CD4-positive, alpha-beta T cell treated with Interleukin-4 for 4 hours (primary cell): ENCODE results near the gene MACIR.

ENCODE experiments used
- DNase-seq: peaks from one replicate; pipeline ENCODE4 v3.0.0-alpha.2; 2020

MACIR gene

GRCh38 chr5:103247118-103247517 is 11.4 kb upstream of the MACIR start:
- no peak for DNase-seq

GRCh38 chr5:103249068-103249467 is 9.5 kb upstream of the MACIR start:
- no peak for DNase-seq

DNA sequence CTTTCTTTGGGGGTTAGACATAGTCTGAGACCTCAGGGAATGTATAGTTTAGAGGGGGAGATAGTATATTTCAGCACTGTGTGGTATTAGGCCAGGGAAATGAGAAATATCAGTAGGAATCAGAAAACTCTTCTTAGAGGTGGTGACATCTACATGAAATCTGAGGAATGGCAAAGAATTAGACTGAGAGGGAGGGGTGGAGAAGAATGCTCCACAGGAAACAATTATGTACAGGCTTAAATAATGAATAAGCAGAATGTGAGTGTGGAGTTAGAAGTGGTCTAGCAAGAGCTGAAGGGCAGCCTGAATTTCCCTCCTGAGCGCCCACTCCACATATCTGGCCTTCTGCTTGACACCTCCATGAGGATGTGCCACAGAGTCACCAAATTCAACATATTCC is 3.6 kb upstream of the MACIR start:
- no peak for DNase-seq

DNA sequence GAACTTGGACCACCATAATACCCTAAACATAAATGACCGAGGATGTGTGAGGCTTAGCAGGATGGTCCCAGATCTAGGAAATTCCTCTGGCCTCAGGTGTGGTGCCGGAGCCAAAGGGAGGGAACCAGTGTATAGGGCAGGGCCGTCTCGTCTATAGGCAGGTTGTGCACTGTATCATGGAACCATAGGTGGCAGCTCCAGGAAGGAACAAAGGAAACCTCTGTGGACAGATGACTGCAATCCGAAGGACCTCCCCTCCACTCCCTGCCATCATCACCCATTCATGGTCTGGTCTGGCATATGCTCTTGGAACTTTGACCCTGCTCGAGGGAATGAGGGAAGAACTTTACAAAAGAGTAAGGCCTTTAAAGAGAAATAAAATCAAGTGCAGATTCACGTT is 2.9 kb upstream of the MACIR start:
- DNase-seq = no peak

DNA sequence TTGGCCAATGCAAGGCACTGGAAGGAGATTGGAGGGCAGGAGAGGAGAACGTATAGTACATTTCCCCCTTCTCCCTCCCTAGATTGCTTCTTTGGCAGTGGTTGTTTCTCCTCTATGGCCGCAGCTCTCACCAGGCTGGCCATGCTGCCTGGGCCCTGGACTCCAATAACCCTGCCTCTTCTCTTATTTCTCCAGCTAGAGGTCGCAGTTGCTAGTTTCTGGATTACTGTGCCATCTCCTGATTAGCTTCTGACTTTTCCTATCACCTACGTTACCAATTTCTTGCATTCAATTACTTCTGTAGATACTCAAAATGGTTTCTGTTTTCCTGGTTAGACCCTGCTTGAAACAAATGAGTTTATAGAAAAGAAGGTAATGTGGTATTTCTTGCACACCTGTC is 2.4 kb upstream of the MACIR start:
- no peak for DNase-seq

DNA sequence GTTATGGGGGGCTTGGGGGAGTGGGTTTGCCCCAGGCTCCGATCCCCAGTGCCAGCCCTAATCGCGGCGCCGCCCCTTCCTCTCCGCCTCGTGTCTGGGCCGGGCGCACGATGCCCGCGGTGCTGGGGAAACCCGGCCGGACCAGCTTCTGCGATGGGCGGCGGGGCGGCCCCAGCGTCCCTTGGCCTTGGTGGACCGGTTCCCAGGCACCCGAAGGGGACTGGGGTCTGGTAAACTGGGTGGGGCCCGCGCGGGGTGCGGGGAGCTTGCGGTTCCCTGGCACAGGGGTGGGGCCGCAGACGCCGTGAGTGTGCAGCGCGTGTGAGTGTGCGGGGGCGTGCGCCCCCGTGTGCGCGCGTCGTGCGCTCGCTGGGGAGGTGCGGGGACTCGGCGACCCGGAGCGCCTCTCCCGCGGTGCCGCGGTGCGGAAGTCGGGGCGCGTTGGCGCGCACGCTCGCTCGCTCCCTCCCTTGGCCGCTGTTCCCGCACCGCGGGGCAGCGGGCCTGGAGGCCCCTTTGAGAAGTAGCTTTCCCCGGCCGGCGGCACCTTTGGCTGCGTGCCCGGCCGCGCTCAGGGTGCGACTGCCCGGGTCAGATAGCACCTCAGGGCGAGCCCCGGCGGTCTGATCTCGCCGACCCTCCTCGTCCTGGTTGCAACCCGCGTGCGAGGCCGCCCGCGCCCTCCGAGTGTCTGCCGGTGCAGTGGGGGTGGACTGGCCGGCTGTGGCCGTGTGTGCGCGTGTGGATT is 568 bp downstream of the MACIR start:
- DNase-seq = peak; percentile 57

- DNase-seq = no peak
These were observed 1.3 kb downstream of the MACIR start for GRCh38 chr5:103259705-103260355.

DNA sequence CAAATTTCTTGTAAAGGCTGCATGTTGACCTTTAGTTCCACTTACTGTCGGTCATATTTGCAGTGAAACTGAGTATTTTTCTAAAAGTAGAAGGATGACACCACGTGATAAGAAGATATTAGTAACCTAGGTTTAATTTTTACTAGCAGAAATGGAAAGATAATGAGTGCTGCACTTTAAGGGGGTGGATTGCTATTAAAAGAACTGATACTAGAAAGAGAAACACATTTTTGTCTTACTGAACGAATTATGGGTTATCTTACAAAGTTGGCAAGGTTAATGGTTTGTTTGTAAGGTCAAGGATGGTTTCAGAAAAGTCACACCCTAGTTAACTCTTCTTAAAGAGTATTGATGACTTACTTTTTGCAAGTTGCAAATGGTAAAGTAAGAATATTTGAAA is 2.4 kb downstream of the MACIR start:
- DNase-seq = no peak

DNA sequence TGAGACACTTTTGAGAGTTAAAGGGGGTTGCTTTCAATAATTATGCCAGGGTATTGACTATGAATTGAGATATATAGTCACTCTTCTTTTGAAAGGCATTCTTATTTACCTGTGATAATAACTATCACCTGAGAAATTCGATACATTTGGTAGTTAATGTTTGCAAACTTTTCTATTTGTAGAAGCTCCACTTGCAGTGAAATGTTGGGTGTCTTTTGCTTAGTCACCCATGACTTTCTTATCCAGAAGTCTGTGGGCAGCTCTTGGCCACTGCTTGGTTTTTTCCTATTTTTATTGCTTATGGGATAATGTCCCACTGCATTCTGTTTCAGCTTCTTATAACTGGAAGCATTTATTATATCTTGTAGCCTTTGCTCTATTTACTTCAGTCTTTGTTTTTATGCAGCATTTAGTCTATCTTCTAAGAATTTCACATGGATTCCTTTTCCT is 3.9 kb downstream of the MACIR start:
- DNase-seq = no peak

DNA sequence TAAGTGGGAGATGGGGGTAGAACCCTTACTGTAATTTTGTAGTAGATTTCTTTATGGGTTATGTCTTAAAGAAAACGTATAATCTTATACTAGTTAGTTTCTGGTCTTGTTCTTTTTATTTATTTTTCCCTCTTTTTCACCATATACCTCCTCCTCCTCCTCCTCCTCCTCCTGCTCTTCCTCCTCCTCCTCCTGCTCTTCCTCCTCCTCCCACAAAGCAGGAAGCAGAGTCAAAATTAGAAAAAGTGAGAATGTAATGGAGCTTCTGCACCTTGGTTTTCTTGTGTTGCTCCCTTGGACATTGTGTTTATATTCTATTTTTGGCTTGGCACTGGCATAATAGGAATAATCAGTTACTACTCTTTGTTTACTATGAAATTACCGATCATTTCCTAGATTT is 4.5 kb downstream of the MACIR start:
- no peak for DNase-seq

- no peak for DNase-seq
These were observed 5.9 kb downstream of the MACIR start for GRCh38 chr5:103264508-103264907.

DNA sequence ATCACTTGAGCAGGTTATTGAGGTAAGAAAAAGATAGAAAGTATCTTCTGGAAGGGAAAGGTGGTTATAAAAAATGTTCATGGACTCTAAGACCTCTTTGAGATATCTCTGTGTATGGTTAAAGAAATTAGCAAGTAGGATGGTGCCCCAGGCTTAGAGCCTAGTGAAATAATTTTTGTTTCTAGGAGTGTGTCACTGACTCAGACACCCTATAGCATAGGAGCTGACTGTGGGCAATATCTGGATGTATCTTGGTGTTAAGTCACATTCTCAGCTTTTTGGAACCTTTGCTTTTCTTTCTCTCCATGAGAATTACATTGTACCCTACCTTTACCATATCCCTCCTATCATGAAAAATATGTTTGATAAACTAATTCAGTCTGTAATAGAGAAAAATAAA is 12.0 kb downstream of the MACIR start:
- DNase-seq = no peak

DNA sequence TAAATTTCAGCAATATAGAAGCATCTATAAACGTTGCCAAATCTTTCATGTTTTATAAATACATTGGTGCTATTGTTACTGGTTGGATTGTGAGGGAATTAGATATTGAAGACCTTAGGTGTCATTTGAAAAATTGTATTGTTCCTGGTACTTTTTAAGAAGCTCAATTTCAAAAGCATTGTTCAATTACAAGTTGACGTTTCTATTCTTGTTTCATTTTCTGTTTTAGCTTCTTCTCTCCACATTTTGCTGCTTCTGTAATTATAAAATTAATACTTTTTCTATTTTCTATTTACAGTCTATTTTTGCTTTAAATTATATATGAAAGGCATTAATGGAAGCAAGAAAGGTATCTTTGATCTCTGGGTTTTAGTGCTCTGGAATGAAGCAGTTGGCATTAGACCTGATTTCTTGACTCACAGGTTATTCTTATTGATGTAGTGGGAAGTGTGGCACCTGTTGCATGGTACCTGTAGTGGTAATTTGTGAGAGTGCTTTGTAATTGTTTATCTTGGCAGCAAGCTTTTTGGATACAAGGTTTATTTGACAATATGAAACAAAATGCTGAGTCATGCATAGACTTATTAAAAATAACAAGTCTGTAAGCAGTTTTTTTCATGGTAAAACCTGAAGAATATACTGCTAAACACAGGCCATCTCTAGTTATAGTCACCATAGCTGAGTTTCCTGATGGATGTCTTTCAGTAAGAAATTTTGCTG is 13.2 kb downstream of the MACIR start:
- DNase-seq = no peak

DNA sequence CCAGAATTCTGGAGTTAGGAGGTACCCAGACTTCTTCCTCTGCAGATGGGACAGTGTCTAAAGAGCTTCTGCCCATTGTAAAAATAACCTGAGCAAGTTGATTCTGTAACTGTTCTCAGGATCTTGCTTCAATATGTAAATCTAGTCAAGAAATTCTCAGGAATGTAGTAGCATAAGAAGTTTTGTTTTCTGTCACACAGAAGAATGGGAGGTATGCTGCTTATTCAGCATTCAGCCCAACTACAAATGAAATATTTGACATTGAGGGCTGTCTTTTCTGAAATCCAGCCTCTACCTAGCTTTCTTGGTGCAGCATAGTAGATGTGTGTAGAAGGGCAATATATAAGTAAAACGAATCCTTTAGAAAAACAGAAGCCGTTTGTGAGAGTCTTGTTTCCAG is 13.8 kb downstream of the MACIR start:
- no peak for DNase-seq

DNA sequence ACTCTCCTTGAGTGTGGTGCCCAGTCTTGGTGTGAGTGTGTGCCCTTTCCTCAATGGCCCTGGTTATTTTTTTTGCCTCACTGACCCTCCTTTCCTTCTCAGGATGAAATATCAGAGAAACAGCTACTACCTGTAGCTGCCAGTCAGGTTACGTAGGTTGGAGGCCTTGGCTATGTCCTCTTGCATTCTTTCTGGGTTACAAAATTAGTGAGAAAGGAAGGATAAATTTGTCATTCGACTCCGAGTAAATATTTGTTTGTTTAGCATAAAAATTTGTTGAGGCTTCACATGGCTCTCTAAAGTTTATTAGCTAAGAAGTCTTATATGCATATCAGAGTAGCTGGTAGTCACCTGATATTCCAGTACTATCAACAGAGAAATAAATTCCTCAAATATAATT is 15.4 kb downstream of the MACIR start:
- no peak for DNase-seq

DNA sequence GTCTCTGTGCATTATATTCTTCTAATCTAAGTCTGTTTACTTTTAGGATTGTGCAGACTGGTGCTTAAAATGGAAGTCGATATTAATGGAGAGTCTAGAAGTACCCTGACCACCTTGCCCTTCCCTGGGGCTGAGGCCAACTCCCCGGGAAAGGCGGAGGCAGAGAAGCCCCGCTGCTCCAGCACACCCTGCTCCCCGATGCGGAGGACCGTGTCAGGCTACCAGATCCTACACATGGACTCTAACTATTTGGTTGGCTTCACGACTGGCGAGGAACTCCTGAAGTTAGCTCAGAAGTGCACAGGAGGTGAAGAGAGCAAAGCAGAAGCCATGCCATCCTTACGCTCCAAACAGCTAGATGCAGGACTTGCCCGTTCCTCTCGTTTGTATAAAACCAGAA is 17.3 kb downstream of the MACIR start:
- no peak for DNase-seq

- no peak for DNase-seq
These were observed 22.4 kb downstream of the MACIR start for GRCh38 chr5:103280967-103281366.

DNA sequence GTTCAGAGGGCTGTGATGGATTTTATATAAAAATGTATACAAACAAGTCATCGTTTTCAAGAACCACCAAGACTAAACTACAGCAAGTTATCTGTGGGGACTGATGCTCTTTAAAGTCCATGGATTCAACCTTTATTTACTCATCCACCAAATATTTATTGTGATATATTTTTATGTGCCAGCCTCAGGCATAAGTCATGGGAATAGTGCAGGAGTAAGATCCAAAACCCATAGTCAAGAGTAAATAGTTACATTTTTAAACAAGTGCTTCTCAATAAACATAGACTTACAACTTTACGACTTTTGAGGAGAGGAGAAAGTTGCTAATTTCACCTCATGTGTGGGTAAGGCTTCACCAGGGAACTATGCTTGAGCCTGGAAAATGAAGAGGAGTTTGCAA is 24.6 kb downstream of the MACIR start:
- DNase-seq = no peak

DNA sequence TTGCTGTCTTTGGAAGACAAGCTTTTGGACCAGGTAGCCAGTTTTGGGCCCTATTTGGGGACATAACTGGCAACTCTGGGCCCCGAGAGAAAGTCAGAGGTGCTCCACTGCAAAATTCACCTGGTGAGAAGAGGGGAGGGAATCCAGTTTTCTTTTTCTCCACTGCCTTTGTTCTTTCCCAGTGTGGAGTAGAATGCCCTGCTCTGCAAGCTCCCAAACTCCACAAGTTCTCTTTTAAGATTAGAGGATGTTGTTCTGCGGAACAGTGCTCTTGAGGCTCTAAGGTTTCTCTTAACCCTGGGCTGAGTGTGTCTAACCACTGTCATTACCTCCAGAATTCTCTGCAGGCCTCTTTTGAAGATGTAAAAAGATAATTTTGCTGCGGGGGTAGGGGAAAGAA is 25.3 kb downstream of the MACIR start:
- no peak for DNase-seq

DNA sequence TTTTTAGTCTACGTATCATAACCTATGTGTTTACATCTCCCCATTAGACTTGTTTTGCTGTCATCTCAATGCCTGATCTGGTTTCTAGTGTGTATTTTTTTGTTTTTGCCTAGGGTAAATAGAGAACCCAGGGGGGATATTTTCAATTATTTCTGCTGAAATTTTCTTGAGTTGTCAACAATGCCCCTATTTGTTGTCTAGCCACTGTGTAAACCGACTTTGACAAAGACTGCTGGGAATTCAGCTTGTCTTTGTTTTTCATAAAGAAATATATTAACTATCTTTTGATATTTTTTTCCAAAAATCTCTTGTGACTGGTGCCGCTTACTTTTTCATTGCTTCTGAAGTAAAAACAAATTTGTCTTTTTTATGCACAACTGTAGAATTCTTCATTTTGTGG is 28.1 kb downstream of the MACIR start:
- no peak for DNase-seq

DNA sequence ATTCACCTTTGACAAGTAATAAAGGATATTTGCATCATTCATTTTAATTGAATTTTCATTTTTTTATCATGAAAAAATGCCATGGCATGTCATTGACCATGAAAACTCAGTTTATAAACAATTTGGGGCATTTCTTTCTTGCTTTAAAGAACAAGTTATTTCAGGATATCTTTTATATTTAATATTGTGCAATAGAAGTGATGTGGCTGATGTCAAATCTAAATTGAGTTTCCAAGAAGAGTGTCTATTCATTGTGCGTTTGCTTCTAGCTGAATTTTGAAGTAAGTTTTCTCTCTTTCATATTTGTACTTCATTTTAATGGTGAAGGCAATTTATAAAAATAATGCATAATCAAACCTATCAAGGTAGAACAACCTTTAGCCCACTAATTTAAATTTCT is 30.5 kb downstream of the MACIR start:
- DNase-seq = no peak

DNA sequence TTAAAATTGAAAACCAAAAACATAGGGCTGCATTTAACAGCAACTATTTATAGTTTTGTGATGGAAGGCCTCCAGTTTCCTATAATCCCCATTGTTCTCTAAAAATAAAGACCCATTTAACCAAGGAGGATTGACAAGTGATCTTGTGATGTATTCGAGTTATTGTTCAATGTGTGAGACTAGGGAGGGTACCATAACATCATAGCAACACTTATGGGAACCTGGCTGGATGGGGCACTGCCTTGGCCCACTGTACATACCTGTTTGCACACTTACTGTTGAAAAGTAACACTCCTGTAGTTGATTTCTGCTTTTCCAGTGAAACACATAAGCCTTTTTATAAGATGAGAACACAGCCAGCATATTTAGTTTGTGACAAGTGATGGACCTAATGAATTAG is 32.3 kb downstream of the MACIR start:
- DNase-seq = no peak

DNA sequence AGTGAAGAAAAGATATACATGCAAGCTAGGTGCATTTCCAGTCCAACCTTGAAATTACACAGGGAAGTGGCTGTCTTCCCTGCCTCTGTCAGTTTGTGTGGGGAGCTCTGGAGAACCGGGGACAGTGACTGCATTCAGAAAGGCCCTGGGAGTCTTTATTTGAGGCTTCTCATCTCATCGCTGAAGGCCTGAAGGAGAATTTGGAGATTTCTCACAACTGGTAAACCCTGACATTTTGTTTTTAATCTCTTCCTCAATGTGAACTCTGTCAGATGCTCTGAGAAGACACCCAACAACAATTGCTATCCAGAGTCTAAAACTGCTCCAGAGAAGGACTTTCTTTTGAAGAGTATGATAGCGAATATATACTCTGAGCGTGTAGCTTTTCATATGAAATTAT is 33.0 kb downstream of the MACIR start:
- no peak for DNase-seq

DNA sequence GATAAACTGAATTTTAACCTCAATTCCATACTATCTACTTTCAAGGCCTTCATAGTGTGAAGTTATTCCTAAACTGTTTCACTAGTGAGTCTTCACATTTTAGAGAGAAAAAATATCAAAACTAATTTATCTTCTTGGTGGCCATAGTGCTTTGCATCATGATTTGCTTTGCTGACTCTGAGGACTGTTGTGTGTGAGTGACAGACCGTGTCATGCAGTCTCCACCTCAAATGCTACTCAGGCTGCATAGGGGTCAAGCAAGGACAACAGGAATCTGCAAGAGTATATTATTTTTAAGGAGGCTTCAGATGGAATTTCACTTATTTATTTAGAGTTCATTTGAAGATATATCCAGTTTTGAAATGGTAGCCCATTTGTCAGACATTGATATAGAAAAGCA is 34.5 kb downstream of the MACIR start:
- DNase-seq = no peak
